HG03095 (cell line): ENCODE data around the gene COL9A3.
A peak's percentile ranks its signal among the peaks of the same experiment; 100 is the strongest.

Source experiments
- ATAC-seq: cut with Tn5 transposase; IDR thresholded peaks from one replicate; pipeline ENCODE4 v1.9.1; 2021; ENCODE audit warnings: moderate library complexity; ENCODE audit not compliant: unreplicated experiment

The COL9A3 gene

DNA sequence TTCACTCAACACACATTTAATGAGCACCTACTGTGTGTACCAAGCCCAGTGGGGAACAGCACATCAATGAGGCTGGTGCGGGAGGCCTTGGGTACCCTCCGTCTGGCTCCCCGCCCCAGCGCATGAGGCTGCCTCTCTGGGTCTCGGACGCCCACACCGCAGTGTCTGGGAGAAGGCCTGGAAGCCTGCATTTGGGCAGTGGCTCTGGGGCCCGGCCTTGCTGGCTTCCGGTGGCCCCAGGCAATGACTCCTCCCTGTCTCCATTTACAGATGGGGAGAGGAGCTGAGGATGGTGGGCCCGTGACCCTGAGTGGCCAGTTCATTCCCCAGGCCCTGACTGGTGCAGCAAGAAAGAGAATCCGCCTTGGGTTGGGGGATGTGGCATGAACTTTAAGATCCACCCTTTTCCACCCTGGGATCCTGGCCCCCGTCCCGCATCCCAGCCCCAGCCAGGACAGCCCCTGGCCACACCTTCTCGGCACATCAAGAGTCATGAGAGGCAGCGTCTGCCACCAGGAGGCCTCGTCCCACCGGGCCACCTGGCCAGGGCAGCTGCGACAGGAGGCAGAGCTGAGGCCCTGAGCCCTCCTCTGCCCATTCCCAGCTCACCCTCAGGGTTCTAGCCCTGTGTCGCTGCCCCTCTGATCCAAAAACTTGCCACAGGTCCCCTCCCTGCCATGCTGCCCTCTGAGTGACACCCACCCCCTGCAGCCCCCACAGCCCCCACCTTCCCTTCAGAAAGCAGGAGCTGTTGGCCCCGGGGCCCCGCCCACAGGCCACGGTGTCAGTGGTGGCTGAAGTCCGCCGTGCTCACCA lies 38.0 kb upstream of the COL9A3 start:
- ATAC-seq: no peak

DNA sequence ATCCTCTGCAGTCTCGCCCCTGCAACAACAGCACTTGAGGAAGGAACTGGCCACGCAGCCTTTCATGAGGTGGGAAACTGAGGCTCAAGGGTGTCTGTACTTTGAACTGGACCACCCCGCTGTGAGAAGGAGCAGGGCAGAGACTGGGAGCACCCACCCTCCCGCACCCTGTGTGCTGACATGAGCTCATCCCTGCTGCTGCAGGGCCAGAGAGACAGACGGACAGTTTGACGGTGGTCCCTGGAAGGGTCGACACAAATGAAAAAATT lies 37.5 kb upstream of the COL9A3 start:
- no peak for ATAC-seq

- ATAC-seq: no peak
Observed at GRCh38 chr20:62780204-62780603, 36.6 kb upstream of the COL9A3 start.

DNA sequence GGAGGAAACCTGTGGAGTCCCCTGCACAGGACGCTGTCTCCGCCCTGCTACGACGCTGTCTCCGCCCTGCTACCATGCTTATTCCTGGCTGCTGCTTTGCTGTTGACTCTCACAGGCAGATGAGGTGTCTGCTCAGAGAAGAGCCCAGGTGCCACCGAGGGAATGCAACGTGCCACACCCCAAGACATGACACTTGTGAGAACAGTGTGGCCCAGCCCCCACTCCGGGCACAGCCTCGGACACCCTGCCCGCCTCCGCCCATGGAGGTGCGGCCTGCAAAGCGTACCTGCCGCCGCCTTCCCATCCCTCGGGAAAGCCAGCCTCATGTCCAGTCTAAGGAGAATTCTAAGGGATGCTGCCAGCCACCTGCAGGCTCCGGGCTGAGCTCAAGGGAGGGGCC lies 36.2 kb upstream of the COL9A3 start:
- ATAC-seq: no peak

DNA sequence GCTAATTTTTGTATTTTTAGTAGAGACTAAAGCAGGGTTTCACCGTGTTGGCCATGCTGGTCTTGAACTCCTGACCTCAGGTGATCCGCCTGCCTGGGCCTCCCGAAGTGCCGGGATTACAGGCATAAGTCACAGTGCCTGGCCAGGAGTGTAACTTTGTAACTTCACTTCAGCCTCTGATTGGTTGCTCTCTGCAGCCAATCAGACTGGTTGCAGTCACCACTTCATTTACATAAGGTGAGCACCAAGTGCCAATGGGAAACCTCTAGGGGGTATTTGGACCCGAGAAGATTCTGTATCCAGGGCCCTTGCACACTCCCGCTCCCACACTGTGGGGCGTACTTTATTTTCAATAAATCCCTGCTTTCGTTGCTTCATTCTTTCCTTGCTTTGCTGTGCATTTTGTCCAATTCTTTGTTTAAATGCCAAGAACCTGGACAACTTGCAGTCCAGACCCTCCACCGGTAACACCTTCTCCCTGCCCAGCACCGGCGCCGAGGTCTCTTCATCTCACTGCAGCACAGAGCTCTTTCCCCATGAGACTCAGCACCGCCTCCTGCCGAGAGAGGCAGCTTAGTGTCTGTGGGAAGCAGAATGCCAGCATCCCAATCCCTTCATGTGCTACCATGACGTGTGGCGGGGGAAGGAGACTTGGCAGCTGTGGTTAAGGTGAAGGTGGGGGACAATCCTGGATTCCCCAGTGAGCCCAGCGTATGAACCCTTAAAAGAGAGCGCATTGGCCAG lies 34.5 kb upstream of the COL9A3 start:
- no peak for ATAC-seq

- ATAC-seq: no peak
Observed at GRCh38 chr20:62782893-62783278, 34.0 kb upstream of the COL9A3 start.

DNA sequence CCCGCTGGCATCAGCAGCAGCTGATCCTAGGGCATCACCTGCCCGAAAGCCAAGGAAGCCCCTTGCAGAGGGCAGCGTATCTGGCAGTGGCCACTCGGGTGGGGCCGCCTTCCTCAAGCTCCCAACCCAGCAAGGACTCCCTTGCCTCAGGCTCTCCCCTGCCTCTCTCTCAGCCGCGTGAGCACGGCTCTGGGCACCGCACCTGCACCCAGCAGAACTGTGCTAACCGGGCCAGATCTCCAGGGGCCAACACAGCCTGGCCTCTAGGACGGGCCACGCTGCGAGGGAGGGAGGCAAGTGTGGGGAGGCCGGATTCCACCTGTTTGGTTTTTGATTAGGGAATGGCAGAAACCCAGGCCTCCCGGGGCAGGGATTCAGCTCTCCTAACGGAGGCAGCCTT lies 32.4 kb upstream of the COL9A3 start:
- no peak for ATAC-seq

GRCh38 chr20:62785393-62785792 lies 31.5 kb upstream of the COL9A3 start:
- no peak for ATAC-seq

GRCh38 chr20:62786157-62786556 lies 30.7 kb upstream of the COL9A3 start:
- no peak for ATAC-seq

GRCh38 chr20:62787321-62787720 lies 29.5 kb upstream of the COL9A3 start:
- no peak for ATAC-seq

- ATAC-seq: no peak
Observed at GRCh38 chr20:62787866-62788265, 29.0 kb upstream of the COL9A3 start.

DNA sequence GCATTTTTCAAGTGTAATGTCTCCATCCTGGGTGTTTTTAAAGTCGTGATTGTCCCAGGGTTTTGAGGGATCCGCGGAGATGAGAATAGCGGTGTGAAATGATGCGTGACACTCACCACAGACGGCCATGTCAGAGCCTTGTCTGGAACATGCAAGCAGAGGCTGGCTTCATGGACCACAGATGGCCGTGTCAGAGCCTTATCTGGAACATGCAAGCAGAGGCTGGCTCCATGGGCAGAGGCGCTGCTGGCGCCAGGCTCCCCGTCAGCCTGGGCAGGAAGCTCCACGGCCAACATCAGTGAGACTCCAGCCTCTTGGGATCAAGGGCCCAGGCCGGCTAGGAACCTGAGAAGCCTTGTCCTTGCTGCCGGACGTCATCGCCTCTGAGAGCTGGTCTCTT lies 28.2 kb upstream of the COL9A3 start:
- ATAC-seq: no peak

DNA sequence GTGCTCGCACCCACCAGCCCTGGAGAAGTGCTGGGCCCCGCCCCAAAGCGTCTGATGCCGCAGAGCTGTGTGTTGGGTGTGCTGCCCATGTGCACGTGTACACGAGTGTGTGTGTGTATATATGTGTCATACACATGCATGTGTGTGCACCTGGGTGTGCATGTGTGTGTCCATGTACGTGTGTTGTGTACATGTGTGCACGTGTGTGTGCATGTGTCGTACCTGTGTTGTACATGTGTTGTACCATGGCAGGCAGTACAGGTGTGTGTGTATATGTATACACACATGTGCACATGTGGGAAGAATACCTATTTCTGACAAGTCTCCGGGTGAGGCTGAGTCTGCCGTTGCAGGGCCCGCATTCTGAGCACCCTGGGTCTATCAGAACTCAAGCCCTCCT lies 26.8 kb upstream of the COL9A3 start:
- ATAC-seq: no peak

DNA sequence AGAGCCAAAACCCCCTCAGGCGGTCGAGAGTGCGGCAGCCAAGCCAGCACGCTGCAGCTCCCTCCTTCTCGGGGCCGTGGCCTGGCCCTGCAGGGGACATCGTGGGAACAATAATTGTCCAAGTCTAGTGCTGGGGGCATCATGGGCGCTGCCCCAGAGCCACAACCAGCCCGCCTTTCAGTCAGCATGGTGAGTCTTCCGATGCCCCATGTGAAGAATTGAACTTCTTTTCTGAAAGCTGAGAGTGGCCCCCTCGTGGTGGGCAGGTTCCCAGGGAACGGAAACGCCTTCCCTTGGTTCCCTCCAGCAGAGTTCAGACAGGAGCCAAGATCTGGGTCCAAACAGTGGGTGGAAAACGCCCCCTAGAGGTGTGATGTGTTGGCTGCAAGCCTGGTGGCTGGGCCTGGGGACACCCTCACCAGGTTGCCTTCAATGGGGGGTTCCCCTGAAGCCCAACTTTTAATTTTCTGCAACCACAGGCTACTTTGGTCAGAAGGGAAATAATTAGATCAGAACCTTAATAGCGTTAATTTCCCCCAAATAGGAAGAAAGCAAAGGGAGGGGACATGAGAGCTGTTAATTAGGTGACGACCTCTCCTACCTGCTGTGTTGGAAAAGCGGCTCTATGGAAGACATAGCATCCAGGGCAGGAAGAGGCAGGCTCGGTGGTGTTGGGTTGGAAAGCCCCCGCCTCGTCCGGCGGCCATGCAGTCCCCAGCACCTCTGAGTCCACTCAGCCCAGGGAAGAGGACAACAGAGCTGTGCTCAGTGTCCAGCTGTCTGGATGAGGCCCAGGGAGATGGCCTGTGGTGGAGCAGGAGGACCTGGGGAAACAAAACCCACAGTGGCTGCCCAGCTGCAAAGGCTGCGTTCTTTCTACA lies 25.3 kb upstream of the COL9A3 start:
- ATAC-seq: no peak

- ATAC-seq: no peak
Observed at GRCh38 chr20:62792182-62792939, 24.5 kb upstream of the COL9A3 start.

GRCh38 chr20:62792940-62793756 lies 23.7 kb upstream of the COL9A3 start:
- ATAC-seq: no peak

DNA sequence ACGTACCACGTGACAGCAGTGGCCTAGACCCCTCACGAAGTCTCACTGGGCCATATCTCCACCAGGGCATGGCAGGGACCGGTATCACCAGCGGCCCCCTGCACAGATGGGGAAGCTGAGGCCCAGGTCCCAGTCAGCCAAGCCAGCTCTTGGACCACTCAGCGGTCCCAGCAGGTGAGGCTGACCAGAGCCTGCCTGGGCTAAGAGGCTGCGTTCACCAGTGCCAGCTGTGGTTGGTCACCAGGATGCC lies 23.2 kb upstream of the COL9A3 start:
- ATAC-seq: peak; percentile 1

- peak; percentile 59 for ATAC-seq
Observed at GRCh38 chr20:62794007-62794724, 22.7 kb upstream of the COL9A3 start.

DNA sequence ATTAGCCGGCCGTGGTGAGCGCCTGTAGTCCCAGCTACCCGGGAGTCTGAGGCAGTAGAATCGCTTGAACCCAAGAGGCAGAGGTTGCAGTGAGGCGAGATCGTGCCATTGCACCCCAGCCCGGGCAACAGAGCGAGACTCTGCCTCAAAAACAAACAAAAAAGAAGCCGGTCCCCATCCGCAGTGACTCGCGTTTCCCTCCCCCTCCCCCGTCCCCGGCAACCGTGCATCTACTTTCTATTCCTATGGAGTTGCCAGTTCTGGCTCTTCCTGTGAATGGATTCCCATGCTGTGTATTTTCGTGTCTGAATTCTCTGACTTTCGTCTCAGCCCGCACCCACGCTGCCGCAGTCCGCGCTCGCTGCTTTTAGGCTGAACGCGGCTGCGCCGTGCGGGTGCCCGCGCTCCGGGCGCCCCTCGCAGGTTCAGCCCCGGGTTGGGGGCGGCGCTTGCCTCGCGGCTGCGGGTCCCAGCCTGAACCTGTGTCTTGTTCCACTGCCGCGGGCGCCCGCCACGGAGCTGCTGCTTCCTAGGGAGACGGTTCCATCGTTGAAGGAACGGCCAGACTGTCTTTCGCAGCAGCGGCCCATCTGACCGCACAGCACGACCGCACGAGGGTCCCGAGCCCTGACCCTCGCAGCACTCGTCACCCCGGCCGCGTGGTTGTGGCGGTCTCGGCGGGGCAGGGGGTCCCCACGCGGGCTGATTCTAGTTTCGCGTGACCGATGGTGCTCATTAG lies 21.7 kb upstream of the COL9A3 start:
- ATAC-seq: no peak
